Ishikawa (cell line): Measurements from ENCODE around the gene DSG2.

ENCODE experiments used
- CEBPB ChIP-seq: IDR thresholded peaks from 2 replicates; pipeline ENCODE4 v1.6.1; 2012
- EGR1 ChIP-seq: IDR thresholded peaks from 2 replicates; pipeline ENCODE4 v1.6.1; 2012
- FOXM1 ChIP-seq: IDR thresholded peaks from 2 replicates; pipeline ENCODE4 v1.6.1; 2012; ENCODE audit warnings: low read depth, borderline replicate concordance
- NFIC ChIP-seq: IDR thresholded peaks from 2 replicates; pipeline ENCODE4 v1.6.1; 2012
- TCF12 ChIP-seq: IDR thresholded peaks from 2 replicates; pipeline ENCODE4 v1.6.1; 2012; ENCODE audit warnings: low read depth
- TEAD4 ChIP-seq: IDR thresholded peaks from 2 replicates; pipeline ENCODE4 v1.6.1; 2012
- YY1 ChIP-seq: IDR thresholded peaks from 2 replicates; pipeline ENCODE4 v1.6.1; 2012; ENCODE audit warnings: low read depth
- TF ChIP-seq, protein P1 (sequence below): IDR thresholded peaks from 2 replicates; pipeline ENCODE4 v1.6.1; 2012
- TF ChIP-seq, protein P2 (sequence below): IDR thresholded peaks from 2 replicates; pipeline ENCODE4 v1.6.1; 2012; ENCODE audit warnings: low read depth, mild to moderate bottlenecking

DNA sequence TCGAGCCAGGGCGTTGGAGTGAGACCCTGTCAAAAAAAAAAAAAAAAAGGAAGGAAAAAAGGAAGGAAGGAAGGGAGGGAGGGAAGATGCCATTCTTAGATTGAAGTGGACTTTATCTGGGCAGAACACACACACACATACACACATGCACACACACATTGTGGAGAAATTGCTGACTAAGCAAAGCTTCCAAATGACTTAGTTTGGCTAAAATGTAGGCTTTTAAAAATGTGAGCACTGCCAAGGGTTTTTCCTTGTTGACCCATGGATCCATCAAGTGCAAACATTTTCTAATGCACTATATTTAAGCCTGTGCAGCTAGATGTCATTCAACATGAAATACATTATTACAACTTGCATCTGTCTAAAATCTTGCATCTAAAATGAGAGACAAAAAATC lies 93.1 kb downstream of the DSG2 start:
- no peak for TF ChIP-seq TEAD4
- TF ChIP-seq EGR1: no peak
- TF ChIP-seq, protein P1, sequence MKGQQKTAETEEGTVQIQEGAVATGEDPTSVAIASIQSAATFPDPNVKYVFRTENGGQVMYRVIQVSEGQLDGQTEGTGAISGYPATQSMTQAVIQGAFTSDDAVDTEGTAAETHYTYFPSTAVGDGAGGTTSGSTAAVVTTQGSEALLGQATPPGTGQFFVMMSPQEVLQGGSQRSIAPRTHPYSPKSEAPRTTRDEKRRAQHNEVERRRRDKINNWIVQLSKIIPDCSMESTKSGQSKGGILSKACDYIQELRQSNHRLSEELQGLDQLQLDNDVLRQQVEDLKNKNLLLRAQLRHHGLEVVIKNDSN: no peak
- TF ChIP-seq CEBPB: no peak
- no peak for TF ChIP-seq NFIC
- TF ChIP-seq FOXM1: no peak
- TF ChIP-seq, protein P2, sequence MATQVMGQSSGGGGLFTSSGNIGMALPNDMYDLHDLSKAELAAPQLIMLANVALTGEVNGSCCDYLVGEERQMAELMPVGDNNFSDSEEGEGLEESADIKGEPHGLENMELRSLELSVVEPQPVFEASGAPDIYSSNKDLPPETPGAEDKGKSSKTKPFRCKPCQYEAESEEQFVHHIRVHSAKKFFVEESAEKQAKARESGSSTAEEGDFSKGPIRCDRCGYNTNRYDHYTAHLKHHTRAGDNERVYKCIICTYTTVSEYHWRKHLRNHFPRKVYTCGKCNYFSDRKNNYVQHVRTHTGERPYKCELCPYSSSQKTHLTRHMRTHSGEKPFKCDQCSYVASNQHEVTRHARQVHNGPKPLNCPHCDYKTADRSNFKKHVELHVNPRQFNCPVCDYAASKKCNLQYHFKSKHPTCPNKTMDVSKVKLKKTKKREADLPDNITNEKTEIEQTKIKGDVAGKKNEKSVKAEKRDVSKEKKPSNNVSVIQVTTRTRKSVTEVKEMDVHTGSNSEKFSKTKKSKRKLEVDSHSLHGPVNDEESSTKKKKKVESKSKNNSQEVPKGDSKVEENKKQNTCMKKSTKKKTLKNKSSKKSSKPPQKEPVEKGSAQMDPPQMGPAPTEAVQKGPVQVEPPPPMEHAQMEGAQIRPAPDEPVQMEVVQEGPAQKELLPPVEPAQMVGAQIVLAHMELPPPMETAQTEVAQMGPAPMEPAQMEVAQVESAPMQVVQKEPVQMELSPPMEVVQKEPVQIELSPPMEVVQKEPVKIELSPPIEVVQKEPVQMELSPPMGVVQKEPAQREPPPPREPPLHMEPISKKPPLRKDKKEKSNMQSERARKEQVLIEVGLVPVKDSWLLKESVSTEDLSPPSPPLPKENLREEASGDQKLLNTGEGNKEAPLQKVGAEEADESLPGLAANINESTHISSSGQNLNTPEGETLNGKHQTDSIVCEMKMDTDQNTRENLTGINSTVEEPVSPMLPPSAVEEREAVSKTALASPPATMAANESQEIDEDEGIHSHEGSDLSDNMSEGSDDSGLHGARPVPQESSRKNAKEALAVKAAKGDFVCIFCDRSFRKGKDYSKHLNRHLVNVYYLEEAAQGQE: no peak
- no peak for TF ChIP-seq TCF12
- no peak for TF ChIP-seq YY1
